NCI-H510A treated with DMSO at 0.1 percent for 48 hours (cell line): ENCODE measurements around the gene POU3F1.
"Not testable (repeated sequence)": the region's sequence is repeated elsewhere in the genome, so short reads cannot be mapped to it uniquely, and the experiment has no call there.

Experiments
- DNase-seq: peaks from one replicate; lab custom pipeline; 2025; lab: John Stamatoyannopoulos, UW

Gene POU3F1

GRCh38 chr1:38047603-38048141 is 1.1 kb upstream of the POU3F1 start:
- DNase-seq, result no peak

DNA sequence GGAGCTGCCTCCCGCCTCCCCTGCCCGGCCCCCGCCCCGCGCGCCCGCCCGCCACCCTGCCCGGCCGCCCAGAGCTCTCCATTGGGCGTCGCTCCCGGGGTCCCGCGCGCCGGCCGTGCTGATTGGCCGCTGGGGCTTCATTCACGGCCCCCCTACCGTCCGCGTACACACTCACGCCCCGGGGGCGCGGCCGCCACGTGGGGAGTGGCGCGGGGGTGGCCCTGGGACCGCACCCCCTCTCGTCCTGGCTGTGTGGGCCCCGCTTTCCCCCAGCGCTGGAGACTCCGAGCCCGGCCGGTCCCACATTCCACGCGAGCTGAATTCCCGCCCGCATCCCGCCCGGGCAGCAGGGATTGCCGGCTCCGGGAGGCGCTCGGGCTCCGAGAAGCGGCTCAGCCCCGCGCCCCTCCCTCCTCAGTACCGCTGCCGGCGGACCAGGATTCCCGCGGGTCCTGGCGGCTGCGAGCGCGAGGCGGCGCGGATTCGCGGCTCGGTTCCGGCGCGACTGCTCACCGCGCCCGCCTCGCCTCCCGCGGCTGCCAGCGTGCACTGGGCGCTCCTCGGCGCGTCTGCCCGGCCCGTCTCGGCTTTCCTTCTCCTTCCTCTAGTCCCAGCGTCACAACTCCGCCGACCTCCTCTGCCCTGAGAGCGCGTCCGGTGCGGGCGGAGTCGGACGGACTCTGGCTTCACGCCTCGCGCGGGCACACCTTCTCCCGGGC is 450 bp upstream of the POU3F1 start:
- DNase-seq, result peak; percentile 99

DNA sequence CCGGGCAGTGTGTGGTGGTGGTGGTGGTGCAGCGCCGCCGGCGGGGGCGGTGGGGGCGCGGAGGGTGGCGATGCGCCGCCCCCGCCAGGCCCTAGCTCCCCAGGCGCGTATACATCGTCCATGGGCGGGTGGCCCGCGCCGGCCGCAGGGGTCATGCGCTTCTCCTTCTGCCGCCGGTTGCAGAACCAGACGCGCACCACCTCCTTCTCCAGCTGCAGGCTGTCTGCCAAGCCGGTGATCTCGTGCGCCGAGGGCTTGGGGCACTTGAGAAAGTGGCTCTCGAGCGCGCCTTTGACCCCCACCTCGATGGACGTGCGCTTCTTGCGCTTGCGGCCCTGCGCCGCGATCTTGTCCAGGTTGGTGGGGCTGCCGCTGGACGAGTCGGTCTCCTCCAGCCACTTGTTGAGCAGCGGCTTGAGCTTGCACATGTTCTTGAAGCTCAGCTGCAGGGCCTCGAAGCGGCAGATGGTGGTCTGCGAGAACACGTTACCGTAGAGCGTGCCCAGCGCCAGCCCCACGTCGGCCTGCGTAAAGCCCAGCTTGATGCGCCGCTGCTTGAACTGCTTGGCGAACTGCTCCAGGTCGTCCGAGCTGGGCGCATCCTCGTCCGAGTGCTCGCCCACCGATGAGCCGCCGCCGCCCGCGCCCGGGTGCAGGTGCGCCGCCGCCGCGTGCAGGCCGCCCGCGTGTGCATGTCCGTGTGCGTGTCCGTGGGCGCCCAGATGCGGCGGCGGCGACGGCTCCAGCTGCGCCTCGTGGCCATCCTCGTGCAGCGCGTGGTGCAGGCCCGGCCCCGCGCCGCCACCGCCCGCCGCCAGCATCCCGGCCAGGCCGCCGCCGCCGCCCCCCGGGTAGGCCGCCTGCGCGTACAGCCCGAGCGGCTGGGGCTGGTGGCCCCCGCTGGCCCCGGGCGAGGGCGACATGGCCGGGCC is 926 bp downstream of the POU3F1 start:
- peak; percentile 95 for DNase-seq

GRCh38 chr1:38044221-38045215 is 2.1 kb downstream of the POU3F1 start:
- DNase-seq, result no peak

DNA sequence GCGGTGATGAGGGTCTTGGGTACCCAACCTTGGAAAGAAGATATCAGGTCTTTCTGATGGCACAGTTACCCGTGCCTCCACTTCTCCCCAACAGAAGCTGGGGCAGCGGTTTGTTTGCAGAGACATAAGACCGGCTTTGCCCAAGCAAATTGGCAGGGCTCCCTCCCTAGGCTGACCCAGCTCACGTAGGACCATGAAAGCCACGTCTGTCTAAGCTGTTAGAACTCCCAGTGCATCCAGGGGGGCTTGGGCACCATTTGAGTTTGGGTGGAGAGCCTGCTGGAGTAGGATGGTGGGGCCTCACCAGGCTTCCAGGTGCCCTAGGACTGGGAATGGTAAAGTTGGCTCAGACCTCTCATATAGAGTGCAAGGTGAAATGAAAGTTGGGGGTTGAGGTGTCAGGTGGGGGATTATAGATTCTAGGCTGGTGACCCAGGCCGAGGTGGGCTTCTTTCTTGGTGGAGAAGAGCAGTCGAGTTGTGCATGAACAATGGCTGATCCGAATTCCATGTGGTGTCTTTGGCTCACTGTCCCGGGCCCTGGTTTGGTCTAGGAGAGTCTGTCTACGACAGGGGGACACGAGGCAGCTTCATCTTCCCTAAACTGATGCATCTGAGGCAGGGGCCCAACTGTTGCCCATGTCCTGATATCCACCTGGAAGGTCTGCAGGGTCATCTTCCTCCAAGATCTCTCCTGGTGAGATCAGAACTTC is 3.4 kb downstream of the POU3F1 start:
- DNase-seq, result no peak

GRCh38 chr1:38041936-38042834 is 4.4 kb downstream of the POU3F1 start:
- DNase-seq, result no peak

- DNase-seq, result no peak
Measured at GRCh38 chr1:38039331-38040088, 7.1 kb downstream of the POU3F1 start.

DNA sequence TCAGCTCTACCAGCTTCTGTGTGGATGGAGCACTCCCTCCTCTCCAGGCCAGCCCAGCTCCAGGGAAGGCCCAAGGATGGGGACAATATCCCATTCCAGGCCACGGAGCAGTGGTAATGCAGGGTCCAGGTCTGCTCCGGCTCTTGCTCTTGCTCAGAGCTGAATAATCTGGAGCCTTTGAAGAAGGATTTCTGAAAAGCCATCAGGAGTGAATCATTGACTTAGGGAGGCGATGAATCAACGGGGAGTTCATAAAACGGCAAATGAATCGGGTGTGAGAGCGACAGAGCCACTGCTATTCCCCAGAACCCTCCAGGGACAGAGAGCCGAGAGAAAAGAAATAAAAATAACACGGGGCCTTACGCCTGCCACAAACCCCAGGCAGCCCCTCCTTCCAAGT is 7.7 kb downstream of the POU3F1 start:
- DNase-seq, result no peak

DNA sequence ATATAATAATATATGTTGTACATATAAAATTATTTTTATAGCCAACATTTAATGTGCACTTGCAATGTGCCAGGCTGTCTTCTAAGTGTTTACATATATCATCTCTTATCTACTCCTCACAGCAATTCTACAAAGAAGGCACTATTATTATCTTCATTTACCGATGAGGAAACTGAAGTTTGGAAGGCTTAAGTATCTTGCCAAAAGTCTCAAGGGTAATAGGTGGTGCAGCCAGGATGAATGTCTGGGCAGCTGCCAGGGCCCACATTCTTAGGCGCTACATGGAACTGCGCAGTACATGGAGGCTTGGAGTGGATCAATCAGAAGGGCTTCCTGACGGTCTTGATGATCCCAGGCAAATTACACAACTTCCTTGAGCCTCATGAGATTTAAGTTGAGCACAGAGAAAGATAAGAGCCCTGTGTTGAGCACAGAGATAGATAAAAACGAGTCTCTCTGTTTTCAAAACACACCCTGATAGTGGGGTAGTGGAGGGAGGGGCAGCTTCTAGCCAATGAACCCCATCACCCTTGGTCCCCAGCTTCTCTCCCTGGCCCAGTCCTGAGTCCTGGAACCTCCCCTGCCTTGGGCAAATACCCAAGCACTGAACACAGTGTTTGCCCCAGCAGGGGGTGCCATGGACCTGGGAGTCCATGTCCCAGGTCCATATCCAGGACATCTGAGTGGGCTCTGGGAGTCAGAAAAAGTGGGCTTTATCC is 9.2 kb downstream of the POU3F1 start:
- no peak for DNase-seq

GRCh38 chr1:38034871-38035270 is 11.7 kb downstream of the POU3F1 start:
- no peak for DNase-seq

DNA sequence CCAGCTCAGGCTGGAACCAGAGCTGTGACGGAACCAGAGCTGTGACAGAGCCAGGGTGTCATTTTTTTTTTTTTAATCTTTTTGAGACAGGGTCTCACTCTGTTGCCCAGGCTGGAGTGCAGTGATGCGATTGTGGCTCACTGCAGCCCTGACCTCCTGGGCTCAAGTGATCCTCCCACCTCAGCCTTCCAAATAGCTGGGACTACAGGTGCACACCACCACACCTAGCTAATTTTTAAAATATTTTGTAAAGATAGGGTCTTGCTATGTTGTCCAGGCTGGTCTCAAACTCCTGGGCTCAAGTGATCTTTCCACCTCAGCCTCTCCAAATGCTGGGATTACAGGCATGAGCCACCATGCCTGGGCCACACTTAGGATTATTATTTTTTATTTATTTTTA is 13.6 kb downstream of the POU3F1 start:
- DNase-seq, result not testable (repeated sequence)

- DNase-seq, result no peak
Measured at GRCh38 chr1:38031513-38031866, 15.1 kb downstream of the POU3F1 start.

DNA sequence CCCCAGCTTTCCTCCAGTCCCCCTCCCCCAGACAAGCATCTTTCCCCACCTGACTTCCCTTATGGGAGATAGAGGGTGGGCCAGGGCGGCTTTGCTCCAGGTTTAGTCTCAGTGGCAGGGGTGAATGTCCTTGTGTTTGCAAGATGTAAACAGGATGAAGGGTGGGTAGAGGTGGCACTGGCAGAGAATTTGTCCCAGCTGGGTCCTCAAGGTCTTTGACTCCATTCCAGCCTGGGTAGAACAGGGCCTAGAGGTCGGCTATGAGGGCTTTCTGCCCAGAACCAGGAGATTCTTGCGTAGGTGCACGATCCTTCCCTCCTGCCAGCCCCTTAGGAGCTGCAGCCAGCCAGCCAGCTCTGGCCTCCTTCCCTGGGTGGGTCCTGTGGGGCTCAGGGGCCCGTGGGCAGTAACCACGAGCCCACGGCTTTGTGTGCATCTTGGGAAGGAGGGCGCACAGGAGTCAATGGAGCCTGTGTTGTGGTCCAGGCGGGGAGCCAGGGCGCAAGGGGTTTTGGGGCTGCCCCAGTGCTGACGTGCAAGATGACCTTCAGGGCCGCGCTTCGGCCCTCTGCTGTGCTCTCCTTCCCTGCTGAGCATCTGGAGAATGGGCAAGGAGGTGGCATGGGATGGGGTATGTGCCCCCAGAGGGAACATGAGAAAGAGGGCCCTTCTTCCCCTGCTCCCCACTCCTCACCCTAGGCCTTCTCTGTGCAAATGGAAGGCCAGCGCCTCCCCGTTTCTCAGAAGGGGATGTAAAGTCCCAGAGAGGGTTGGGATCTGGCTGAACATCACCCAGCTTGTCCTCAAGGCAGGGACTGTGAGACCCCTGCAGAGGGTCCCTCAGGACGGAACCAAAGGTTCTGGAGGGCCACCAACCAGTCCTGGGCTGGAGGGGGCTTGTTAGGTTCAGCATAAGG is 15.7 kb downstream of the POU3F1 start:
- no peak for DNase-seq

- peak; percentile 94 for DNase-seq
Measured at GRCh38 chr1:38029685-38030511, 16.7 kb downstream of the POU3F1 start.

- peak; percentile 97 for DNase-seq
Measured at GRCh38 chr1:38029081-38029681, 17.4 kb downstream of the POU3F1 start.

DNA sequence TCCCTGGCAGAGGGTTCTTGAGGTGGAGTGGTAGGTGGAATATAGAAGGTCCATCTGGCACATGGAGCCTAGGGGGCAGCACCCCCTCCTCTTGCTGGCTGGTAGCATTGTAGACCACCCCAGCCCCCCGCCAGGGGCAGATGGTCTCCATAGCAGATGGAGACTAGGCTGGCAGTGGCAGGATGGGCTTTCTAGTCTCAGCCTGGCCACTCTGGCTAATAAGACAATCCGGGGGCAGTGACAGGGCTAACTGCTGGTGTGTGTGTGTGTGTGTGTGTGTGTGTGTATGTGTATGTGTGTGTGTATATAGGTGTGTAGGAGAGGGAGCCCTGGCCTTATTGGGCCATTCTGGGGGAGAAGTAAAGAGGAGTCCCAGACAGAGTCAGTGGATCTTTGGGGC is 17.9 kb downstream of the POU3F1 start:
- DNase-seq, result no peak
